Colonic mucosa (tissue), 4 donors: Measurements from ENCODE around the gene TMEM186. TPM values are rescaled to one million over a fixed set of nuclear protein-coding genes. Genes with fewer than 3 reads are reported as not detected.

ENCODE experiments used
- DNase-seq: peaks from one replicate; pipeline ENCODE4 v3.0.0-alpha.2; 2020
- H3K27ac ChIP-seq: fragments of 200-600 bp; one replicate; pipeline ENCODE4 v1.8.0; 2021
- H3K27me3 ChIP-seq: fragments of 200-600 bp; one replicate; pipeline ENCODE4 v1.8.0; 2021
- H3K36me3 ChIP-seq: fragments of 200-600 bp; one replicate; pipeline ENCODE4 v1.8.0; 2021
- H3K4me1 ChIP-seq: fragments of 200-600 bp; one replicate; pipeline ENCODE4 v1.8.0; 2021; ENCODE audit warnings: mild to moderate bottlenecking
- H3K4me3 ChIP-seq: fragments of 200-600 bp; one replicate; pipeline ENCODE4 v1.8.0; 2021
- H3K9ac ChIP-seq, 2 donors: one replicate each; pipeline ENCODE4 v1.7.0; 2013; ENCODE audit warnings: control low read depth in 2 of 2, low read depth in 2 of 2, low read length in 2 of 2
- H3K9me3 ChIP-seq: fragments of 200-600 bp; one replicate; pipeline ENCODE4 v1.8.0; 2021
- CTCF ChIP-seq: fragments of 200-600 bp; IDR thresholded peaks from one replicate; pipeline ENCODE4 v1.8.0; 2022; ENCODE audit warnings: antibody characterized with exemption, mild to moderate bottlenecking
- intact Hi-C: fragments of 100-400 bp; cut with DNase I; formaldehyde crosslinking; loops from one replicate; pipeline ENCODE4 v1.14.1; 2022
- total RNA-seq, 2 donors: library from RNA; stranded (reverse); fragmentation: NEBNext Ultra II Directional in 1 of 2; extraction: Animal tissue kit (Norgen Biotek cat#: 25700) in 1 of 2; gene quantifications; one replicate each; pipeline ENCODE4 v1.2.1, GENCODE V29; 2021
- donor health status: healthy.
- donor health status: DM: no; HTN: no; CAD: no.
- donor health status: DM: no; HTN: no; CAD: no.

TMEM186 gene
- total RNA-seq, 2 donors from 2014 or later: 11.9 to 20.3 TPM

DNA sequence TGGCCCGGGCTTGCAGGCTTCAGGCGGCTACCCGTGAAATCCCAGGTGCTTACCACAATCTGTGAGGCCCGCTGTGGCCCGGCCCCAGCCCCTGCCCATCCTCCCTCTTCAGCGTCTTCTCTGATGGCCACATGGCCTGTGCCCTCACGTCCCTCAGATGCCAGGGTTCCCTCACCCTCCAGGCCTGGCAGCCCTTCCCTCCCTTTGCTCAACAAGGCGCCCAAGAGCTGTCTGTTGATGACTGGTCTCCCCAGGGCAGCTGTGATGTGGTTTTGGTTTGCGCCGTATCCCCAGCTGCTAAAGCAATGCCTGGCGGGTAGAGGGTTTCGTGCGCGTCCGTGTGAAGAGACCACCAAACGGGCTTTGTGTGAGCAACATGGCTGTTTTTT is 35.3 kb upstream of the TMEM186 start:
- DNase-seq: no peak
- Histone ChIP-seq H3K27me3 (no peaks in the 10 kb centered on the region), H3K9me3 (no peaks in the 10 kb centered on the region), H3K9ac (no peak overlapping the region), H3K4me1 (no peaks in the 10 kb centered on the region), H3K4me3 (no peak overlapping the region), H3K27ac (no peak overlapping the region), H3K36me3 (peaks cover 10% of the 10 kb centered on the region)
- TF ChIP-seq CTCF: no peak
- intact Hi-C loops: no loop called here

DNA sequence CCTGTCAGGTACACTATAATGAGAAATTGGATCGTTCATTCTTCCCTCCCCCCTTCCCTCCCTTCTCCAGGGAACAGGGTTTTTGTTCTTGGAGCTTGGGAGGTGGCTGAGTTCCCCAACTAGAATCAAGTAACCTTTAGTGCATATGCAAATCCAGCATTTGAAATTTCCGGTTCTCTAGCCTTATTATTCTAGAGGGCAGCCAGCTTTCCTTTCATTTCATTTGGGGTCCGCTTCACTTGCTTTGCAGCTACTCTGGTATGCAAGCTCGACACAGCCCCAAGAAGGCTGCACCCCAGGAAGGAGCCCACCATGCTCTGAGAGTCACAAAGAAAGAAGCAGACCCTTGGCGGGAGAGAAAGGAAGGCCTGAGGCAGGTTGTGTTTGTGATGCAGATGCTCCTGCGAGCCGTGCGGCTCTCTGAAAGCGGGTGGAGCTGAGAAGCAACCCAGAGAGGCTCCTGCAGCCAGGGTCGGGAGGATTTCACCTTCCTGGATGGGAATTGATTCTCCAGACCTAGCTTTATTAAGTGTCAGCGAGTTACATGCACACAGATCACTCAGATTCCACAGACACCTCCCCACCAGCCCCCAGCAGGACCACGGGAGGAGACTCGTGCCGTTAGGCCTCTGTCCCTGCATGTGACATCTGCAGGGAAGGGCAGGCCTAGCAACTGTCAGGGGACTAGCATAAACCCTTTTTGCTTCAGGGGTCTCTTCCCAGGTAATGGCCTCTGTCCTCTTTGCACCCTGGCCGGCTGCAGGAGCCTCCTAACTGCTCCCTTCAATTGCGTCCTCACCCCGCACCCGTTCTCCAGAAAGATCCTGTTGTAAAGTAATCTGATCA is 34.7 kb upstream of the TMEM186 start:
- intact Hi-C loops: no loop called here
- H3K9ac ChIP-seq: no peak overlapping the region
- no peaks in the 10 kb centered on the region for H3K27me3 ChIP-seq
- H3K9me3 ChIP-seq: no peaks in the 10 kb centered on the region
- no peak overlapping the region for H3K27ac ChIP-seq
- H3K4me1 ChIP-seq: no peaks in the 10 kb centered on the region
- H3K4me3 ChIP-seq: no peak overlapping the region
- no peak for TF ChIP-seq CTCF
- no peak for DNase-seq
- peaks cover 10% of the 10 kb centered on the region for H3K36me3 ChIP-seq

DNA sequence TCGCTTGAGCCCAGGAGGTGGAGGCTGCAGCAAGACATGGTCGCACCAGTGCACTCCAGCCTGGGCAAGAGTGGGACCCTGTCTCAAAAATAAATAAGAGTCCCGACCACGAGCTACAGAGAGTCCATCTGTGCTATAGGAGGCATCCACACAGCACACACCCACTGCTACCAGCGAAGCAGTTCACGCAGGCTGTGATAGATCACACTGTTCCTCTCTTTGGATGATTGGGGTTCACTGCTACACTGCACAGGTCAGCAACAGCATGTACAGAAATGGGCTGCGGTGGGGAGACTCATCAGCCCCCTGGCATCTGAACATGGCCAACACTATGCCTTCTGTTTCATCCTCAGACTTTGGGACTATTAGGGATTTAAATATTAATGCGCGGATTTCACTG is 34.0 kb upstream of the TMEM186 start:
- DNase-seq: no peak
- Histone ChIP-seq H3K9me3 (no peaks in the 10 kb centered on the region), H3K9ac (no peak overlapping the region), H3K36me3 (peaks cover 10% of the 10 kb centered on the region), H3K4me3 (no peak overlapping the region), H3K27me3 (no peaks in the 10 kb centered on the region), H3K4me1 (no peaks in the 10 kb centered on the region), H3K27ac (no peak overlapping the region)
- no peak for TF ChIP-seq CTCF
- intact Hi-C loops: no loop called here

DNA sequence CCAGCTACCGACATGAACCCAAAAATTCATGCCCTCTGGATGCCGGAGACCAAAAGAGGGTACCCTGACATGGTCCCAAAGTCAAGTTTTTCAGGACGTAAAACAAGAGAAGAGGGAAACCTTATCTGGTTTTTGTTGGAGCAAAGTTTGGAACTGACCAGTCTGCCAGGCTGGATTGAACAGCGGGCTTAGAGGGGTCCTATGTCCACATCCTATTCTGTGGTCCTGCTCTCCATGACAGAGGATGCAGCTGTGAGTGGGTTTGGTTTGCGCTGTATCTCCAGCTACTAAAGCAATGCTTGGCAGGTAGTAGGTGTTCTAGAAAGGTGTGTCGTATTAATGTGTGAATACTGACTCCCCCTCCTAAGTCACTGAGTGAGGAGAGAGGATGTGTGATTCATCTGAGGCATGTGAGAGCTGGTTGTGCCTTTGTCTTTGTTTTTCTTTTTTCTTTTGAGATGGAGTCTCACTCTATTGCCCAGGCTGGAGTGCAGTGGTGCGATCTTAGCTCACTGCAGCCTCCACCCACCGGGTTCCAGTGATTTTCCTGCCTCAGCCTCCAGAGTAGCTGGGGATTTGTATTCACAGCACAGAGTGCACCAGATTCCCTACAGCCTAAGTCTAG is 31.2 kb upstream of the TMEM186 start:
- intact Hi-C loops: no loop called here
- H3K27me3 ChIP-seq: no peaks in the 10 kb centered on the region
- no peaks in the 10 kb centered on the region for H3K9me3 ChIP-seq
- no peak overlapping the region for H3K4me3 ChIP-seq
- no peak overlapping the region for H3K27ac ChIP-seq
- TF ChIP-seq CTCF: no peak
- no peak for DNase-seq
- H3K9ac ChIP-seq: no peak overlapping the region
- no peaks in the 10 kb centered on the region for H3K4me1 ChIP-seq
- peaks cover 10% of the 10 kb centered on the region for H3K36me3 ChIP-seq

DNA sequence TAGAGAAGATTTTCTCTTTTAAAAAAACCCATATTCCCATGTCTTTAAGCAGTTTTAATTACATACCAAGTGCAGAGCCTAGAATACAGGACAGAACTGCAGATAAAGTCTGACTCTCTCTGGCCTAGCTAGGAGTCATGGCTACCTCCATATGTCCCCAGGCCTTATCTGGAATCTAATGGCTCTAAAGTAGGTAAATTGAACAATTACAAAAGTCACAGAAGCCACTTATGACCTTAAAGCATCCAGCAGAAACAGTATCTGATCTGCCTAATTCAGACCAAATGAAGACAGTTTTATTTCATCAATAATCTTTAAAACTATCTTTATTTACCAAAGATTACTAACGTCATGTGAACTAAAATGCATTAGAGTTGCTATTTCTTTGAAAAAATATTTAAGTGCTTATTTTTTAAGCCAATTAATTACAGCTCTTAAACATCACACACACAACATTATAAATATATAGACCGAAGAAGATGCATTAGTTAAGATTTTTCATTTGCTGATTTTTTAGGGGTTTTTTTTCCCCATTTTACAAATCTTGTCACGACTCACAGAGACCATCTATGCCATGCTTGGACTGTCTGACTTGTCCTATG is 28.9 kb upstream of the TMEM186 start:
- DNase-seq: no peak
- Histone ChIP-seq H3K4me3 (no peak overlapping the region), H3K27ac (no peak overlapping the region)

More for the DNA sequence above, 28.9 kb upstream of the TMEM186 start:
- Histone ChIP-seq H3K4me1 (no peaks in the 10 kb centered on the region), H3K9me3 (no peaks in the 10 kb centered on the region), H3K36me3 (peaks cover 15% of the 10 kb centered on the region), H3K9ac (no peak overlapping the region), H3K27me3 (no peaks in the 10 kb centered on the region)
- intact Hi-C loops: no loop called here
- TF ChIP-seq CTCF: no peak
